Keratinocyte (primary cell): ENCODE measurements around the gene TAS1R3. TPM values are rescaled to one million over a fixed set of nuclear protein-coding genes. Genes with fewer than 3 reads are reported as not detected.

Experiments
- DNase-seq: peaks from one replicate; pipeline ENCODE4 v3.0.0-alpha.2; 2011; ENCODE audit warnings: low read depth, missing footprints, low spot score
- FAIRE-seq: peaks from 2 replicates; lab custom pipeline; 2011; peaks lifted over from hg19 to GRCh38; lab: Jason Lieb, UNC
- H2AFZ ChIP-seq: 2 replicates; pipeline ENCODE4 v1.6.0; 2012; ENCODE audit warnings: low read length, control low read depth, inconsistent platforms; ENCODE audit not compliant: control insufficient read depth
- H3K27ac ChIP-seq: 2 replicates; pipeline ENCODE4 v1.5.1; 2011; ENCODE audit warnings: low read length; ENCODE audit not compliant: control insufficient read depth, insufficient read depth
- H3K27me3 ChIP-seq: 3 replicates; pipeline ENCODE4 v1.6.0; 2011; ENCODE audit warnings: low read length; ENCODE audit not compliant: control insufficient read depth, insufficient read depth; ENCODE audit errors: extremely low read depth
- H3K36me3 ChIP-seq, 2 experiments: 2 replicates in 1 of 2; 3 replicates in 1 of 2; pipeline ENCODE4 v1.5.1; 2011; ENCODE audit warnings: low read length in 2 of 2, mild to moderate bottlenecking in 1 of 2; ENCODE audit not compliant: control insufficient read depth in 2 of 2, insufficient read depth in 2 of 2; ENCODE audit errors: extremely low read depth in 1 of 2
- H3K4me1 ChIP-seq: 3 replicates; pipeline ENCODE4 v1.5.1; 2011; ENCODE audit warnings: low read length; ENCODE audit not compliant: control insufficient read depth, insufficient read depth; ENCODE audit errors: extremely low read depth
- H3K4me2 ChIP-seq: 3 replicates; pipeline ENCODE4 v1.6.0; 2011; ENCODE audit warnings: low read depth, low read length; ENCODE audit not compliant: control insufficient read depth, insufficient read depth; ENCODE audit errors: extremely low read depth
- H3K4me3 ChIP-seq, 3 experiments: fragments of 200-600 bp in 1 of 3; sonication (generic) in 1 of 3; 2 replicates in 2 of 3; 3 replicates in 1 of 3; pipeline ENCODE4 v1.5.1; 2011 to 2016; ENCODE audit warnings: low read length in 3 of 3, mild to moderate bottlenecking in 3 of 3, control low read depth in 2 of 3, inconsistent platforms in 1 of 3, low read depth in 1 of 3, mixed read lengths in 1 of 3, mixed run types in 1 of 3, moderate library complexity in 1 of 3; ENCODE audit not compliant: control insufficient read depth in 2 of 3, insufficient read depth in 2 of 3; ENCODE audit errors: extremely low read depth in 1 of 3
- H3K79me2 ChIP-seq: 2 replicates; pipeline ENCODE4 v1.6.0; 2012; ENCODE audit warnings: low read length; ENCODE audit not compliant: control insufficient read depth, insufficient read depth
- H3K9ac ChIP-seq: 3 replicates; pipeline ENCODE4 v1.6.0; 2011; ENCODE audit warnings: low read length; ENCODE audit not compliant: control insufficient read depth, insufficient read depth; ENCODE audit errors: extremely low read depth
- H3K9me1 ChIP-seq: 3 replicates; pipeline ENCODE4 v1.6.0; 2011; ENCODE audit warnings: low read length; ENCODE audit not compliant: control insufficient read depth, insufficient read depth; ENCODE audit errors: extremely low read depth
- H3K9me3 ChIP-seq: 2 replicates; pipeline ENCODE4 v1.5.1; 2012; ENCODE audit warnings: low read depth, low read length; ENCODE audit not compliant: control insufficient read depth
- H4K20me1 ChIP-seq: 3 replicates; pipeline ENCODE4 v1.6.0; 2011; ENCODE audit warnings: low read length; ENCODE audit not compliant: control insufficient read depth, insufficient read depth; ENCODE audit errors: extremely low read depth
- EZH2 ChIP-seq: IDR thresholded peaks from one replicate; pipeline ENCODE4 v1.6.1; 2012; ENCODE audit warnings: inconsistent platforms, mild to moderate bottlenecking, low read length, moderate library complexity
- dilution Hi-C: fragments of 300-500 bp; cut with MboI; formaldehyde crosslinking; loops from one replicate; pipeline ENCODE4 v1.7.0; 2020; ENCODE audit warnings: low sequenced_read_pairs; ENCODE audit not compliant: extremely low pct_ligation_motif_present
- polyA plus RNA-seq, 5 experiments: library from polyadenylated mRNA; depleted of rRNA in 3 of 5; stranded (reverse) in 3 of 5; stranded (forward) in 1 of 5; unstranded in 1 of 5; fragments of >200 nt; gene quantifications; 1 replicate in 1 of 5; 2 replicates in 3 of 5; 3 replicates in 1 of 5; pipeline versions ENCODE4 v1.2.1 to v1.2.3, GENCODE V29; 2011 to 2012; ENCODE audit warnings: missing spikeins in 2 of 5, low read depth in 1 of 5, low replicate concordance in 1 of 5
- TF ChIP-seq, protein P1 (sequence below), 3 experiments: IDR thresholded peaks in 1 of 3; conservative IDR thresholded peaks in 1 of 3; optimal IDR thresholded peaks in 1 of 3; 2 replicates in 2 of 3; 3 replicates in 1 of 3; pipeline versions ENCODE3 to v1.5.1; 2011; ENCODE audit warnings: low read length in 3 of 3, mild to moderate bottlenecking in 3 of 3, moderate library complexity in 2 of 3, control low read depth in 1 of 3, inconsistent platforms in 1 of 3; ENCODE audit not compliant: insufficient read depth in 2 of 3; ENCODE audit errors: extremely low read depth in 1 of 3

TAS1R3 gene
- polyA plus RNA-seq, 1 donor (not counting 4 experiments of a cell fraction or from before 2014, with no cell fraction given), result 0.04 TPM

DNA sequence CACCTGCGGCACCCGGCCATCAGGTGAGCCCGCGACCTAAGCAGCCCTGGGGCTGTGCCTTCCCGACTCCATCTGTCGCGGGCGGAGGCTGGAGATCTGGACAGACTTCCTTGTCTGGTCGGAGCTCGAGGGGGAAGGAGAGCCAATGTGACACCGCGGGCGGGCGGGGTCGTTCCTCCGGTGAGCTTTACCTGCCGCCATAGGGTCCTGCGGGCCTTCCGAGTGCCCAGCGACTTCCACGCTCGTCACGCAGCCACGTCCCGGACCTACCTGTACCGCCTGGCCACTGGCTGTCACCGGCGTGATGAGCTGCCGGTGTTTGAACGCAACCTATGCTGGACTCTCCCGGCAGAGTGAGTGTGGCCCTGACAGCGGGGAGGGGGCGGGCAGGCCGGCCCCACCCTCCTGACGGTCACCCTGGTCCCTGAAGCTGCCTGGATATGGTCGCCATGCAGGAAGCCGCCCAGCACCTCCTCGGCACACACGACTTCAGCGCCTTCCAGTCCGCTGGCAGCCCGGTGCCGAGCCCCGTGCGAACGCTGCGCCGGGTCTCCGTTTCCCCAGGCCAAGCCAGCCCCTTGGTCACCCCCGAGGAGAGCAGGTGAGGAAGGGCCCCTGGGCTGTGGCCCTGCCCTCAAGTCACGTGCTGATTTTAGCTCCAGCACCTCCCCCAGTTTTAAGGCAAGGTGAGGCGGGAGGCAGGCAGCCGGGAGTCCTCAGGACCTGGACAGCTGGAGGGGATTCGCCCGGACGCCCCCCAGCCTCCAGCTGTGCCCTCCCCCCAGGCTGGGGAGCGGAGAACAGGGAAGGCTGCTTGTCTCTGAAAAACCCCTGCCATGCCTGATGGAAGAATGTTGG, 21.6 kb upstream of the TAS1R3 start:
- H3K4me2 ChIP-seq, result peak overlapping the region; percentile 83
- no peaks in the 10 kb centered on the region for H3K9me1 ChIP-seq
- peak overlapping the region; percentile 77 for H3K9ac ChIP-seq
- no peaks in the 10 kb centered on the region for H3K9me3 ChIP-seq
- H3K27me3 ChIP-seq, result no peaks in the 10 kb centered on the region
- TF ChIP-seq EZH2, result no peak
- TF ChIP-seq, protein P1, sequence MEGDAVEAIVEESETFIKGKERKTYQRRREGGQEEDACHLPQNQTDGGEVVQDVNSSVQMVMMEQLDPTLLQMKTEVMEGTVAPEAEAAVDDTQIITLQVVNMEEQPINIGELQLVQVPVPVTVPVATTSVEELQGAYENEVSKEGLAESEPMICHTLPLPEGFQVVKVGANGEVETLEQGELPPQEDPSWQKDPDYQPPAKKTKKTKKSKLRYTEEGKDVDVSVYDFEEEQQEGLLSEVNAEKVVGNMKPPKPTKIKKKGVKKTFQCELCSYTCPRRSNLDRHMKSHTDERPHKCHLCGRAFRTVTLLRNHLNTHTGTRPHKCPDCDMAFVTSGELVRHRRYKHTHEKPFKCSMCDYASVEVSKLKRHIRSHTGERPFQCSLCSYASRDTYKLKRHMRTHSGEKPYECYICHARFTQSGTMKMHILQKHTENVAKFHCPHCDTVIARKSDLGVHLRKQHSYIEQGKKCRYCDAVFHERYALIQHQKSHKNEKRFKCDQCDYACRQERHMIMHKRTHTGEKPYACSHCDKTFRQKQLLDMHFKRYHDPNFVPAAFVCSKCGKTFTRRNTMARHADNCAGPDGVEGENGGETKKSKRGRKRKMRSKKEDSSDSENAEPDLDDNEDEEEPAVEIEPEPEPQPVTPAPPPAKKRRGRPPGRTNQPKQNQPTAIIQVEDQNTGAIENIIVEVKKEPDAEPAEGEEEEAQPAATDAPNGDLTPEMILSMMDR (optimal IDR thresholded peaks at IDR 0.05 in 1 of 3, IDR thresholded peaks at IDR 0.05 in 1 of 3, conservative IDR thresholded peaks at IDR 0.05 in 1 of 3; ENCODE audit: extremely low read depth in 1 of 3, insufficient read depth in 2 of 3, low read length in 3 of 3), result no peak
- peak overlapping the region; percentile 63 for H3K27ac ChIP-seq
- no peak for DNase-seq
- dilution Hi-C loops, result no loop called here
- peaks cover 25 to 32% of the 10 kb centered on the region in 2 experiments for H3K36me3 ChIP-seq
- no peak for FAIRE-seq
- peaks cover 33% of the 10 kb centered on the region for H3K79me2 ChIP-seq
- peaks cover 8% of the 10 kb centered on the region for H4K20me1 ChIP-seq
- no peak overlapping the region for H2AFZ ChIP-seq
- H3K4me1 ChIP-seq, result peaks cover 42% of the 10 kb centered on the region
- H3K4me3 ChIP-seq, result peak overlapping the region; percentile 70 to 85 (median 82)

DNA sequence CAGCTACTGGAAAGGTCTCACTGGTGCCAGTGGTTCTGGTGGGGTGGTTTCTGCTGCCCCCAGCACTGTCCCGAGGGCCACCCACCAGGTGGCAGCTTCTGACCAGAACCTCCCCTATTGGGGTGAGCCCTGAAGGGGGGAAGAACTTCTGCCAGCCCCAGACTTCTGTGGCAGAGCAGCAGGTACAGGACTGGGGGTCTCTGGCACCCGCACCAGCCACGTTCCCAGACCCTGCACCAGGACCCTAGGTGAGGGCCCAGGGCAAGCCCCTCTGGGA, 21.0 kb upstream of the TAS1R3 start:
- Histone ChIP-seq H3K4me2 (peak overlapping the region; percentile 83), H3K27ac (peak overlapping the region; percentile 2), H4K20me1 (peaks cover 8% of the 10 kb centered on the region), H3K4me3 (peak overlapping the region; percentile 70 to 85 (median 82)), H3K9me3 (no peaks in the 10 kb centered on the region), H3K27me3 (no peaks in the 10 kb centered on the region), H3K36me3 (peaks cover 29 to 34% of the 10 kb centered on the region in 2 experiments), H3K4me1 (peaks cover 36% of the 10 kb centered on the region), H3K79me2 (peaks cover 33% of the 10 kb centered on the region), H3K9me1 (no peaks in the 10 kb centered on the region), H2AFZ (no peak overlapping the region), H3K9ac (peak overlapping the region; percentile 77)
- FAIRE-seq (no peak), DNase-seq (no peak)
- dilution Hi-C loops, result no loop called here
- TF ChIP-seq EZH2, result no peak
- TF ChIP-seq, protein P1 (optimal IDR thresholded peaks at IDR 0.05 in 1 of 3, IDR thresholded peaks at IDR 0.05 in 1 of 3, conservative IDR thresholded peaks at IDR 0.05 in 1 of 3; ENCODE audit: extremely low read depth in 1 of 3, insufficient read depth in 2 of 3, low read length in 3 of 3), result no peak
